Subcutaneous abdominal adipose tissue (tissue), 5 donors: ENCODE measurements around the gene RGS7.

ENCODE experiments used
- H3K27ac ChIP-seq: one replicate; pipeline ENCODE4 v1.7.0; 2013; ENCODE audit warnings: low read depth, mild to moderate bottlenecking, inconsistent platforms, low read length, moderate library complexity
- H3K27me3 ChIP-seq, 5 donors: one replicate each; pipeline ENCODE4 v1.7.0; 2013; ENCODE audit warnings: low read length in 5 of 5, inconsistent platforms in 1 of 5; ENCODE audit not compliant: control insufficient read depth in 5 of 5, insufficient read depth in 4 of 5
- H3K36me3 ChIP-seq, 5 donors: one replicate each; pipeline ENCODE4 v1.7.0; 2013; ENCODE audit warnings: low read length in 5 of 5; ENCODE audit not compliant: control insufficient read depth in 5 of 5, insufficient read depth in 5 of 5
- H3K4me1 ChIP-seq, 5 donors: one replicate each; pipeline ENCODE4 v1.7.0; 2013; ENCODE audit warnings: low read length in 5 of 5, mild to moderate bottlenecking in 3 of 5, moderate library complexity in 1 of 5; ENCODE audit not compliant: control insufficient read depth in 5 of 5, insufficient read depth in 5 of 5
- H3K4me3 ChIP-seq, 5 donors: one replicate each; pipeline ENCODE4 v1.7.0; 2013; ENCODE audit warnings: low read length in 5 of 5, low read depth in 1 of 5
- H3K9ac ChIP-seq, 5 donors: one replicate each; pipeline ENCODE4 v1.7.0; 2013; ENCODE audit warnings: low read length in 5 of 5, mild to moderate bottlenecking in 4 of 5, moderate library complexity in 3 of 5
- H3K9me3 ChIP-seq, 5 donors: one replicate each; pipeline ENCODE4 v1.7.0; 2013; ENCODE audit warnings: low read length in 5 of 5; ENCODE audit not compliant: control insufficient read depth in 5 of 5
- donor health status: healthy.
- donor health status: healthy.
- donor health status: healthy.
- donor health status: healthy.
- donor health status: healthy.

Gene RGS7

GRCh38 chr1:240931031-240931430 is 426.0 kb downstream of the RGS7 start:
- H3K4me3 ChIP-seq, result no peak overlapping the region
- H3K4me1 ChIP-seq, result no peaks in the 10 kb centered on the region
- H3K9ac ChIP-seq, result no peak overlapping the region
- no peaks in the 10 kb centered on the region for H3K36me3 ChIP-seq
- no peak overlapping the region for H3K27ac ChIP-seq
- H3K27me3 ChIP-seq, result no peaks in the 10 kb centered on the region
- H3K9me3 ChIP-seq, result peaks cover 0 to 3% (median under 1%) of the 10 kb centered on the region in 5 donors

- H3K4me3 ChIP-seq, result no peak overlapping the region
- H3K9ac ChIP-seq, result no peak overlapping the region
- H3K27me3 ChIP-seq, result no peaks in the 10 kb centered on the region
- no peaks in the 10 kb centered on the region for H3K36me3 ChIP-seq
- H3K4me1 ChIP-seq, result no peaks in the 10 kb centered on the region
- H3K27ac ChIP-seq, result no peak overlapping the region
- H3K9me3 ChIP-seq, result peaks cover 0 to 3% (median 0%) of the 10 kb centered on the region in 5 donors
Observed at GRCh38 chr1:240928265-240928664, 428.7 kb downstream of the RGS7 start.

DNA sequence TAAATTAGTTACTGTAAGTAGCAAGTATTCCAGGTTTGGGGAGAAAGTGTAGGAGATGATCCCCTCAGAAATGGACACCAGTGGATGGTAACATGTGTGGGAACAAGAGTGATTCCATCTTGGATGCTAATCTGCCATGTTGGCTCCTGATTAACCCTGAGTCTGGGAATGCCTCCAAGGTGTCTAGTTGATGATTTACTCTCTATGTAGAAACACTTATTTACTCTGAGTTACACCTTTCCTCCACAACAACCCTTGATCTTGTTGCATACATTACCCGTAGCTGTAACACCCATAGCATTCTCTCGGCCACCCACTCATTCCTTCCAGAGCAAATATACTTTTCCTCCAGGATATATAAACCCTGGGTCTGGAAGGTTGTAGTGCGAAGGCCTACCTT is 429.2 kb downstream of the RGS7 start:
- H3K4me3 ChIP-seq, result no peak overlapping the region
- H3K27me3 ChIP-seq, result no peaks in the 10 kb centered on the region
- no peaks in the 10 kb centered on the region for H3K36me3 ChIP-seq
- no peak overlapping the region for H3K27ac ChIP-seq
- no peak overlapping the region for H3K9ac ChIP-seq
- H3K4me1 ChIP-seq, result no peaks in the 10 kb centered on the region
- peaks cover 0 to 3% (median 0%) of the 10 kb centered on the region in 5 donors for H3K9me3 ChIP-seq

DNA sequence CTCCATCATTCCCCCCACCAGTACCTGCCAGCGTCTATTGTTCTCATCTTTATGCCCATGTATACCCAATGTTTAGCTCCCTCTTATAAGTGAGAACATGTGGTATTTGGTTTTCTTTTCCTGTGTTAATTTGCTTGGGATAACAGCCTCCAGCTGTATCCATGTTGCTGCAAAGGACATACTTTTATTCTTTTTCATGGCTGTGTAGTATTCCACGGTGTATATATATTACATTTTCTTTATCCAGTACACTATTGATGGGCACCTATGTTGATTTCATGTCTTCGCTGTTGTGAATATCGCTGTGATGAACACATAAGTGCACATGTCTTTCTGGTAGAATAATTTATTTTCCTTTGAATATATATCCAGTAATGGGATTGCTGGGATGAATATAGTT is 431.7 kb downstream of the RGS7 start:
- no peak overlapping the region for H3K27ac ChIP-seq
- no peaks in the 10 kb centered on the region for H3K36me3 ChIP-seq
- H3K4me3 ChIP-seq, result no peak overlapping the region
- no peak overlapping the region for H3K9ac ChIP-seq
- H3K27me3 ChIP-seq, result no peaks in the 10 kb centered on the region
- H3K4me1 ChIP-seq, result no peaks in the 10 kb centered on the region
- H3K9me3 ChIP-seq, result peaks cover 0 to 3% (median 0%) of the 10 kb centered on the region in 5 donors

DNA sequence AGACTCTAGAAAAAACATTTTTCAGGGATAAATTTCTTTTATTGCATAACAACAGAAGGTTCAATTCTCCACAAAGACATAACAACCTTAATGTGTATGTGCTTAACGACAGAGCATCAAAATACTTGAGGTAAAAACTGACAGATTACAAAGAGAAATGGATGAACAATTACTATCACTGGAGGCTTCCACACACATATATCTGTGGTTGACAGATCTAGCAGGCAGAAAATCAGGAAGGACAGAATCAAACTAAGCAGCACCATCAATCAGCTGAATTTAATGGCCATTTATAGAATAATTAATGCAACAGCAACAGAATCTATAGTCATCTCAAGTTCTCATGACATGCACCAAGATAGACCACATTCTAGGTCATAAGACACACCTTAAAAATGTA is 439.0 kb downstream of the RGS7 start:
- Histone ChIP-seq H3K9me3 (no peaks in the 10 kb centered on the region), H3K4me3 (no peak overlapping the region), H3K27ac (no peak overlapping the region), H3K4me1 (no peaks in the 10 kb centered on the region), H3K9ac (no peak overlapping the region), H3K27me3 (no peaks in the 10 kb centered on the region), H3K36me3 (no peaks in the 10 kb centered on the region)

GRCh38 chr1:240914506-240914905 is 442.5 kb downstream of the RGS7 start:
- H3K4me3 ChIP-seq, result no peak overlapping the region
- H3K4me1 ChIP-seq, result no peaks in the 10 kb centered on the region
- no peak overlapping the region for H3K27ac ChIP-seq
- no peaks in the 10 kb centered on the region for H3K9me3 ChIP-seq
- H3K36me3 ChIP-seq, result no peaks in the 10 kb centered on the region
- H3K27me3 ChIP-seq, result no peaks in the 10 kb centered on the region
- no peak overlapping the region for H3K9ac ChIP-seq

GRCh38 chr1:240912821-240913220 is 444.2 kb downstream of the RGS7 start:
- Histone ChIP-seq H3K27me3 (no peaks in the 10 kb centered on the region), H3K4me1 (no peaks in the 10 kb centered on the region), H3K36me3 (no peaks in the 10 kb centered on the region)

DNA sequence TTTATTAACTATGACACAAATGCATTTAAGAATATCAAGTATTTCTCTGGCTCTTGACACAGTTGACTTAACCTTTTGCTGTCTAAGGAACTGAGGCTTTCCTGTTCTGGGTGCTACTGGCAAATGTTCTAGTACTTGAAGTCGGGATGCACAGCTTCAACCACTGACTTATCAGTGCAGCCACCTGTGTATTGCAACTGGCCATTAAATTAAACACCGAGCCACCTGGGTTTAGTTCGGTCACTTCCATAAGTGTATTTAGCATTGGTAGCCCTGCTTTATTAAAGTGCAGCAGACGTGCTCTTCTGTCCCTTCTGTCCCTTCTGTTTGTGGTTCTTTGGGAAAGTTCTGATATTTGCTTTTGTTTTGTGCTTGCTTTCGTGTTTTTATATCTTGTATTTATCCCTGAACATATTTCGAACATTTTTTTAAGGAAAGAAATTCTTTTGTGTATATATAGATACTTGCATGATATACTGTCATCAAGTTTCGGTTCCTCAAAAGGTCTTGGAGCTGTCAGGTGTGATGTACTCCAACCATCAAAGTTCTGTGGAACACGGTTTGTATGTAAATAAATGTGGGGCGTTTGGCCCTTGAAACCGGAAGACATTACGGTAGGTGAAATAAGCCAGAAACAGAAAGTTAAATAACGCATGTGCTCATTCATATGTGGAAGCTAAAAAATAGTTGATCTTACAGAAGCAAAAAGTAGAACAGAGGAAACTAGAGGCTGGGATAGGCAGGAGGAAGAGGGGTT is 447.1 kb downstream of the RGS7 start:
- Histone ChIP-seq H3K4me1 (no peaks in the 10 kb centered on the region), H3K9ac (no peak overlapping the region), H3K36me3 (no peaks in the 10 kb centered on the region), H3K4me3 (no peak overlapping the region), H3K27me3 (no peaks in the 10 kb centered on the region), H3K9me3 (no peaks in the 10 kb centered on the region), H3K27ac (no peak overlapping the region)

More at GRCh38 chr1:240912821-240913220, 444.2 kb downstream of the RGS7 start:
- H3K9me3 ChIP-seq, result no peaks in the 10 kb centered on the region
- no peak overlapping the region for H3K4me3 ChIP-seq
- no peak overlapping the region for H3K9ac ChIP-seq
- no peak overlapping the region for H3K27ac ChIP-seq

DNA sequence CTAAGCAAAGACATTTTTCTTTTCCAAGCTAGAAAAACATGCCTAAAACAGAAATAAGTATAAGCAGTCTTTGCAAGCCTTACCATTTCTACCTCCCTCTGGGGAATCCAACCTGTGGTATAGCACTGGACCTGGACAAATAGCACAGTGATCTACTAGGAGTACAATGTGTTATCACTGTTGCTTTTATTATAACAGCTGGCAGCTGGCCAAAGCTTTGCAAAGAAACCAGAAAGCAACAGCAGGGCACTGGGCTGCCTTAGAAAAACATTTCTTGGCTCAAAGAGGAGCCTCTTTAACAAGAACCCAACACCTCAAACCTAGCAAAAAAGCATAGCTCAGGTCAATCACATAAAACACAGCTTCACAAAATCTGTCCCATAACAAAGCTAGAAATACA is 450.5 kb downstream of the RGS7 start:
- H3K4me3 ChIP-seq, result no peak overlapping the region
- no peaks in the 10 kb centered on the region for H3K4me1 ChIP-seq
- H3K9me3 ChIP-seq, result peaks cover 0 to 2% (median 0%) of the 10 kb centered on the region in 5 donors
- no peak overlapping the region for H3K9ac ChIP-seq
- no peaks in the 10 kb centered on the region for H3K36me3 ChIP-seq
- H3K27me3 ChIP-seq, result no peaks in the 10 kb centered on the region
- H3K27ac ChIP-seq, result no peak overlapping the region

- no peaks in the 10 kb centered on the region for H3K36me3 ChIP-seq
- H3K4me1 ChIP-seq, result no peaks in the 10 kb centered on the region
- H3K4me3 ChIP-seq, result no peak overlapping the region
- no peak overlapping the region for H3K9ac ChIP-seq
- H3K9me3 ChIP-seq, result peaks cover 0 to 3% (median 0%) of the 10 kb centered on the region in 5 donors
- no peak overlapping the region for H3K27ac ChIP-seq
- no peaks in the 10 kb centered on the region for H3K27me3 ChIP-seq
Observed at GRCh38 chr1:240905225-240905765, 451.7 kb downstream of the RGS7 start.
